Ramos (cell line): ENCODE results near the gene RAD52.

Experiments used
- in situ Hi-C: fragments of 300-500 bp; cut with MboI; formaldehyde crosslinking; loops from one replicate; pipeline ENCODE4 v1.14.3; 2022; ENCODE audit warnings: low sequenced_read_pairs; ENCODE audit not compliant: unreplicated experiment

RAD52 gene

DNA sequence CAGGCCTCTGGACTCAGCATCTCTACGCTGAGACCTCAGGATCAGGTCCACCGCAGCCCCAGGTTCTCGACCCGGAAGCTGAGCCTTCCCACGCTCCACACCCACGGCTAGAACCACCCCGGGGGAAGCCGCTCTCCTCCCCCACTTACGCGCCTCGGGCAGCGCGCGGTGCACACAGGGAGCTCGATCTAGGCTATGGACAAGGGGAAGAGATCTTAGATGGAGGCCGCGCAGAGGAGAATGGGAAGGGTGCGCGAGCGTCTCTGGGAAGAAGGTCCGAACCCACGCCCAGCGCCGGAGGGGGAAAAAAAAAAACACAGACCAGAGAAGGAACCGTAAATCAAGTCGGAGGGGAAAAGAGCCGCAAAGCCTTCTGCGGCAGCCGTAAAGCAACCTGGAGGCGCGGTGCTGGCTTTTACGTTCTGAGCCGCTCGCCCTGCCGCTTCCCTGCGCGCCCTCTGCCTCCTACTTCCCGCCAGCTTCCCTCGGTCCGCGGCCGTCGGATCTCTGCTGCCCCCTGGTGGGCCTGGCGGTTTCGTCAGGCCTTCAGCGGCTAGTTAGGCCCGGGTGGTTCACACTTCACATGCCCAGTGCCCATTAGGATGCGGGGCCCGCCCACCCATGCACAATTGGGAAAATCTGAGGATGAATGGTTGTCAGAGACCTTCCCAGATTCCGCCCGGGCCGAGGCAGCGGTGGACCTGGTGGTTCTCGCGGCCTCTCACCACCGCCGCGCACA lies at the start of gene RAD52:
RAD52 (minus strand) TSS at position 242 of the 739 bp plus-strand sequence. CDS start 16,636 bp downstream, outside the sequence.
- in situ Hi-C loops, result loop anchor here (10.0 kb wide), 1 partner anchor 375 kb away; no protein-coding TSS in a partner anchor

DNA sequence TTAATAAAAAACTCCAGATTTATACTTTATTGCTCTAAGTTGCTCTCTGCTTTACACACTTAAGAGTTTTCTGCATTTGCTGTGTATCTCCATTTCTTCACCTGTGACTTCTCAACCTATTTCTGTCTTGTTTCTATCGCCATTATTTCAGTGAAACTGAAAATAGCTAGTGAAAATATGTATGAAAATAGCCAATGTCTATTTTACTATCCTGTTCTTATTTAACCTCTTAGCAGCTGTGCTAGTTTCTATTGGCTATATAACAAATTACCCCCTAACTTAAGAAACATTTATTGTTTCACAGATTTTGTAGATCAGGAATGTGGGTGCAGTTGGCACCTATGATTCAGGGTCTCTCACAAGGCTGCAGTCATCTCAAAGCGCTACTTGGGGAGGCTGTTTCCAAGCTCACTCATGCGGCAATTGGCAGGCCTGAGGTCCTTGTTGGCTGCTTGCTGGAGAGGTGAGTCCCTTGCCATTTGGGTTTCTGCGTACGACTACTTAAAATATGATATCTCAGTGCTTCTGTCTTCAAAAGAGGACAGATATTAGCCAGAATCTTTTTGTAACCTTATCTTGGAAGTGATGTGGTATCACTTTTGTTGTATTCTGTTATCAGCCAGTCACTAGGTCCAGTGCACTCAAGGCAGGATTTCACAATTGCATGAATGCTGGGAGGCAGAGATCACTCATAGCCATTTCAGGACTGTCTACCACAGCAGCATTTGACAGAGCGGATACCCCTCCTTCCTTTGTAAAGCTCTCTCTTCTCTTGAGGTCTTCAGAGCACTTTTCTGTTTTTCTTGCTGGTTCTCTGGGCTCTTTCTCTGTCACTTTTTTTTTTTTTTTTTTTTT lies 48.8 kb upstream of the RAD52 start:
- in situ Hi-C loops, result no loop called here

DNA sequence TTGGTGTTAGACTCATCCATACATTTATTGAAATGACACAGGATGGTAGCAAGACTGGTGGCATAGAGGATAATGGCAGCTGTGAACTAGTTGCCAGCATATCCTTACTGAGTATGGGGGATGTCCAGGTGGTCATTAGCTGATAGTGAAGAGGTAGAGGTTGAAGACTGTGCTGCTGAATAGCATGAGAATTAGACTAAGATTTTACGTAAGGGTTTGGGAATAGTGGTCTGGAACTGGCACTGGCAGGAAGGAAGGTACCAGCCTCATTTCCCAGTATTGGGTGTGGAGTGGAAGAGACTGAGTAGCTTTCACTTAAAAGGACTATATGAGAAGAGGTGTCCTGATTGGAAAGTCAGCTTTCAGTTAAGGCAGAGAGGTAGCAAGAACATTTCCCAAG lies 48.0 kb upstream of the RAD52 start:
- in situ Hi-C loops, result no loop called here

DNA sequence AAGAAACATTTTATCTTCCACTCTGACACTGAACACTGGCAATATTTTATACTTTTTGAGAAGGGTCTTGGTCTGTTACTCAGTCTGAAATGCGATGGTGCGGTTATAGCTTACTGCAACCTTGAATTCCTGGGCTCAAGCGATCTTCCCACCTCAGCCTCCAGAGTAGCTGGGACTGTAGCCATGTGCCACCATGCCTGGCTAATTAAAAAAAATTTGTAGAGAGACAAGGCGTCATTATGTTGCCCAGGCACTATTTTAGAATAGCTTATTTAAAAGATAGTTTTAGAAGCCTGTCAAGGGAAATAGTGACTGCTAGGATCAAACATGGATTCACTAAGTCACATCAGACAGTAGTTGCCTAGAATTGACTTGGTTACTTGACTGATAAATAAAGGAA lies 47.4 kb upstream of the RAD52 start:
- in situ Hi-C loops, result no loop called here

DNA sequence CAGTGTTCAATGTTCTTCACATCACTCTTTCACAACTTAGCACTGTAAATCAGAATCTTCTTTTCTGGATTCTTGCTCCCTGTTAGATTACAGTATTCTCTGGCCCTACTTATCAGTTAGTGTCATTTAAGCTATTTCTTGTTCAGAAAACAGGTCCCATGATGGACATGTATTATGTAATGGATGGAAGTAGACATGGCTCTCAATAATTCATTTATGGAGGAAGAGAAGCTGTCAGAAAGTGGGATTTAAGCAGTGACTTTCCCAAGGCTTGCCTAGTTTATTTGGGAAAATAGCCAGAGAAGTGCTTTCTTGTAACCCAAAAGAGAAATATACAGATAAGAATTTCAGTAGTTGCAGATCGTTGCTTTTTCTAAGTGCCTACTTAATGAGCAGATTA lies 43.2 kb upstream of the RAD52 start:
- in situ Hi-C loops, result no loop called here

DNA sequence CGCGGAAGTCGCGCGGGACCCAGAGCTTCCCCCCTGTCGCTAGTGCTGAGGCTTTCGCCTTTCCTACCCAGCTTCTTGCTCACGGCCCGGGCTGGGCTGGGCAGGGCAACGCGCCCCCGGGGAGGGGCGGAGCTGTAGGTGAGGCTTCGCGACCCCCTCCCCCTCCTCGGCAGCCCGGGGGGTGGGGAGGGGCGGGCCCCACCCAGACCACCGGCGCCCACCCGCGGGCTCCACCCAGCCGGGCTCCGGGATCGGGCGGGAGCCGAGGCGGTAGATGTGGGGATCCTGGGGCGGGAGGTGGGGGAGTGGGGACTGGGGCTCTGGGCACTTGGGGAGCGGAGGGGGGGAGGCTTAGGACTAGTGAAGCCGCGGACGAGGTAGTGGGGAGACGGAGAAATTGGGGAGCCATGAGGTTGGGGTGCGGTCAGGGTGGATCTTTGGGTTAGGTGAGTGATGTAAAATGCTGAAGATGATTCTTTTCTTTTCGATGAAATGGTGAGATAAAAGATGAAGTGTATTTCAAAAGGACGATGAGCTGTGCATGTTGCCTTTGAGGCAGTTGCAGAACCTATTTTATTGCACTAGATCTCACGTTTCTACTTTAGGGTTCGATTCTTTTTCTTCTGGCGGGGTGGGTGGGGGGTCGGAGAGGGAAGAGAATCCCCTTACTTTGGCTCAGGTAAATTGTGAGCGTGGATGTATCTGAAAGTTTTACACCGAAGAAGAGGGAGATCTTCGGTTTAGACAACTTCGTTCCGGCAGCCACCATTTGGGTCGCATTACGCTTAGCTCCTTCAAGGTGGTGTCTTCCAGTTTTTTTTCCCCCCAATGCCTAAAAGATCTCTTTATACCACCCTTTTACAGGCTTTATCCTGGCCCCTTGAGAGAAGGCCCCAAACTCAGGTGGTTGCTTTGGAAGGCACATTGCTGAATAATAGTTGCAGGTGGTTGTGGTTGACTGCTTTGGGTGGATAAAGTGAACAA lies 42.1 kb upstream of the RAD52 start:
- in situ Hi-C loops, result no loop called here

DNA sequence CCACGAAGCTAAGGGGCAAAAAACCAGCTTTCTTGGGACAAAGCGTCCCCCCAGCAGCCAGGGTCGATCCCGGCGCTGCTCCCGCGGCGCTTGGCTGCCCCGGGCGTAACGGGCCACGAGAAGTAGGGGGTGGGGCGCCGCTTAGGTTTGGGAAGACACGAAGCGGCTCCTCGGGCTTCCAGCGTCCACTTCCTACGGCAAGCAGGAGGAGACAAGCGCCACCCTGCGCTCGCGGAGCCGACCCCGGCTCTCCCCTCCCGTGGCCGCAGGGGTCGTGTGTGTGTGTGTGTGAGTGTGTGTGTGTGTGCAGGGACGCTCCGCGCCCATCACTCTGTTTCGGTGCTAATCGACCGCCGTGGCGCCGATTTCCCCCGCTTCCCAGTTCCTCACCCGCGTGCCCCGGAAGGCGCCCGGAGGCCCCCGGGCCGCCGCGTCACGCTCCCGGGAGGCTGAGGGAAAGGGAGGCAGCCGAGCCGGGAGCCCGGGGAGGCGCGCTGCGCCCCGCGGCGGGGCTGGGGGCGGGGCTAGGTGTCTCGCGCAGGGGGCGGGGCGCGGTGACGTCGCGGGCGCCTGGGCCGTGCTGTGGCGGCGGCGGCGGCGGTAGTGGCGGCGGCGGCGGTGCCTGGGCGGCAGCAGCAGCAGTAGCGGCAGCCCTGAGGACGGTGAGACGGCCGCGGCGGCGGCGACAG lies 41.3 kb upstream of the RAD52 start, which contains the start of gene ERC1:
ERC1 (plus strand) TSS at position 563 of the 689 bp plus-strand sequence. CDS start 36,681 bp downstream, outside the sequence.
- in situ Hi-C loops, result no loop called here

DNA sequence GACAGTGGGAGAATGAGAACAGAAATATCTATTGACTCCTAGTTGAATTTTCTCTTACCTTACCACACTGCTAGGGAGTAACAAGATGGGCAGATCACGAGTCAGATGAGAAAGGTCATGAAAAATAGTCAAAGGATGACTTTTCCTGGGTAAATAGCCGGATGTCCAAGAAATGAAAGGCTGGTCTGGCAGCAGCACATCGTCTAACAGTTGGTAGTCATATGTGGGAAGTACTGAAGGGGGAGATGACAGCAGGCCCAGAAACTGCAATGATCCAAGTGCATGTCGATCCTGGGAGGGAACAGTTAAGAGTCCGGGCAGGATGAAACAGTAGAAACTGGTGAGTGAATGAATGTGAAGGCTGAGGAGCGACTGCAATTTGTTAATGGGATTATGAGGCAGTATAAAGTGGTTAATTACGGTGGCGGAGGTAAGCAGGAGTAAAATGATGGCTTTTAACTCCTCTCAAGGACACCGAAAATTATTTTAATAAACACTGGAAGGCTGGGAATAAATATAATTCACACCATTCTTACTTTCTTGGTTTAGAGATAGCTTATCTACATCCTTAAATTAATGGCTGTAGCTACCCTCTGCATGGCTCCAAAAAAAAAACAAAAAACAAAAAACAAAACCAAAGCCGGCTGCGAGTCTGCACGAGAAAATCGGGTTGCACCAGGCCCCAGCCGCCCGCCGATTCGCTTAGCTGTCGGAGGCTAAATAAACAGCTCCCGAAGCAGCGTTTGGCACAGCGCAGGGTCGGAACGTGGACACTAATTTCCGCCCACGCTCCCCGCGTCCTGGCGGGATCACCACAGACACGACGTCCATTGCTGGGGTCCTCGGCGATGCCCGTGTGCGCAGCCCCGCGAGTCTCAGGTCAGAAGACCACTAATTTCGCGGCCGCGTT lies 40.5 kb upstream of the RAD52 start:
- in situ Hi-C loops, result no loop called here

DNA sequence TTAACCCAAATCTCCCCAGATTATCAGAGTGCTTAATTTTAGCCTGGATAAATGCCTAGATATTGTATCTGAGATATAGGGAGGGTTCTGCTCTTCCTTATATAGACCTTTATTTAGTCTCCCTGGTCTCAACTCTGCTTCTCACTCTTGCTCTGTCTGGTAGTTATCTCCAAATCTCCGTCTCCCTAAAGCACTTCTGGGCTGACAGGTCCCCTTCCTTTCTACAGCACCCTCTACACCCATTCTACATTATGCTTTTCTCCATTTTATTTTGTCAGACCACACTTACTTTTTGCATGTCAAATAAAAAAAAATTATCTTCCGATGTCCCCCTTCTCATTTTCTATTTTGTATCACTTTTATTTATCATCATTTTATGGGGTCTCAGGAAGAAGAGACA lies 39.6 kb upstream of the RAD52 start:
- in situ Hi-C loops, result no loop called here

DNA sequence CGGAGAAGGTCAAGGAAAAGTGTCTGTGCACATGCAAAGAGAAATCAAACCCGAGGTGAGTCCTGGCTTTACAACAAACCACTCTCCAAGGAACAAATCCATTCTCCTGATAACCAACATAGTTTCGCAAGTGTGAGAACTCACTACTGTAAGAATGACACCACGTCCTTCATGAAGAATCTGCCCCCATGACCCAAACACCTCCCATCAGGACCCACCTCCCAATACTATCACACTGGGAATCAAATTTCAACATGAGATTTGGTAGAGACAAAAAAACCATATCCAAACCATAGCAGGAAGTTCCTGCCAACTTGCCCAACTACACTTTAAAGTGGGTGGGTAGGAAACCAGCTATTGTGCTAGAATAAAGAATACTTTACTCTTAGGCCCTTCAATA lies 39.2 kb upstream of the RAD52 start:
- in situ Hi-C loops, result no loop called here

DNA sequence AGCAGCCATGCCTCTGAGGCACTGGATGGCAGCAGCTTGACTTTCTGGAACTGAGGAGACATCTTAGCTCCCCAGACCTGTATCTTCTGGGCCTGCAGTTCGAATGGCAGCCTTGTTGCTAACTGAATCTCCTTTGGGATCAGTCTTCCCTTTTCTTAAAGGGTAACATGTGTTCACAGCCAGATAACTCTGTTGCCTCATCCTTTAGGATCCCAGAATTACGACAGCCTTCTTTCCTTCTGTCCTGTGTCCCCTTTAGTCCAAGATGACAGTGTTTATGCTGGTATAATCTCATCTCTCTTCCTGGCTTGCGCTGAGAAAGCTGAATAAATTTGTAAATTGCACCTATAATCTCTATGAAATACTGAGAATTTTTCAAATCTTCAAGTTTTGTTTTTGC lies 32.5 kb upstream of the RAD52 start:
- in situ Hi-C loops, result no loop called here

DNA sequence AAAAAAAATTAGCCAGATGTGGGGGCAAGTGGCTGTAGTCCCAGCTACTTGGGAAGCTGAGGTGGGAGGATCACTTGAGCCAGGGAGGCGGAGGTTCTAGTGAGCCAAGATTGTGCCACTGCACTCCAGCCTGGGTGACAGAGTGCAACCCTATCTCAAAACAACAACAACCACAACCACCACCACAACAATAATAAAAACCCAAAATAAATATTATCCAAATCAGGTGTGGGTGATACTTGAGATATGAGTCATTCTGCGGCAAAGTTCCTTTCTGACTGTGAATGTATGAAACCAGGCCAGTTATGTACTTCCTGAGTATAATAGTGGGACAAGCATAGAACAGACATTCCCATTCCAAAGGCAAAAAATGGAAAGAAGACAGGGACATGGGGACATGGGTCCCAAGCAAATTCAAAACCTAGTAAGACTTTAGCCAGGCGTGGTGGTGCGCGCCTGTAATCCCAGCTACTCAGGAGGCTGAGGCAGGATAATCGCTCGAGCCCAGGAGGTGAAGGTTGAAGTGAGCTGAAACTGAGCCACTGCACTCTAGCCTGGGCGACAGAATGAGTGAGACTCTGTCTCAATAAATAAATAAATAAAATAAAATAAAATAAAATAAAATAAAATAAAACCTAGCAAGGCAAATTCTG lies 31.8 kb upstream of the RAD52 start:
- in situ Hi-C loops, result no loop called here

DNA sequence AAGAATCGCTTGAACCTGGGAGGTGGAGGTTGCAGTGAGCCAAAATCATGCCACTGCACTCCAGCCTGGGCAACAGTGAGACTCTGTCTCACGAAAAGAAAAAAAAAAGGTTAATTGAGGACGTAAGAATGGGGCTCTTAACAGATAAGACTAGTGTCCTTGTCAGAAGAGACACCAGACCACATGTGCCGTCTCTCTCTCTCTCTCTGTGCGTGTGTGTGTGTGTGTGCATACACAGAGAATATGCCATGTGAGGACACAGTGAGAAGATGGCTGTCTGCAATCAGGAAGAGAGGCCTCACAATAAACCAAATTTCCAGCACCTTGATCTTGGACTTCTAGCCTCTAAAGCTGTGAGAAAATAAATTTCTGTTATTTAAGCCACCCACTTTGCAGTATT lies 29.9 kb upstream of the RAD52 start:
- in situ Hi-C loops, result no loop called here

DNA sequence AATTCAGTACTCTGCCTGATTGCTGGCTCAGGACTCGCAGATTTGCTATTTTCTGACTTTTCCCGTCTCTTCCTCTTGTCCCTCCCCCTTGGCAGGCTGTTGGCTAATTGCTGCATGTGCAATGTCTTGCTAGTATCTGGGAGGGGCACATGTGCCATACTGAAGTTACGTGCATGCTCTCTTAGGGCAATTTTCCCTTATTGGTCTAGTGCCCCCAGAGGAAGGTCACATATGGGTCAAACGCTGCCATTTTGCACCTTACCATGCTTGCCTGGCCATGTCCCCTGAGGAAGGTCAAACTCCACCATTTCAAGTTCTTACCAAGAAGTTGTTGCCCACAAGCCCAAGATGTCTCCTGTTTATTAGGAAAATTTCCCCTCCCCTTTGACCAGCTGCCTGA lies 27.7 kb upstream of the RAD52 start:
- in situ Hi-C loops, result no loop called here

DNA sequence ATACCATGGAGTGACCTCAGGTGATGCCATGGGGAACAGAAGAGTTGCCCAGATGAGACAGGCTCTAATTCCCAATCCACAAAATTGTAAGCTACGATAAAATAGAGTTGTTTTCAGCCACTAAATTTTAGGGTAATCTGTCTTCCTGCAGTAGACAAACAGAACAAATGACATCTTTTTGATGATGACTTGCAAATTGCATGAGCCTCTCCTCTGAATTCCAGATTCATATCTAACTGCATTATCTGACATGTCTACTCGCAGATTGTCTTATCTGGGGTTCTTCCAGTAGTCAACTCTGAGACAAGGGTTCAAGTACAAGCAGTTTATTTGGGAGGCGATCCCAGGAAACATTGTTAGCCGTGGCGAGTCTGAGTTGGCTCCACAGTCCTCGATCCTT lies 27.1 kb upstream of the RAD52 start:
- in situ Hi-C loops, result no loop called here

DNA sequence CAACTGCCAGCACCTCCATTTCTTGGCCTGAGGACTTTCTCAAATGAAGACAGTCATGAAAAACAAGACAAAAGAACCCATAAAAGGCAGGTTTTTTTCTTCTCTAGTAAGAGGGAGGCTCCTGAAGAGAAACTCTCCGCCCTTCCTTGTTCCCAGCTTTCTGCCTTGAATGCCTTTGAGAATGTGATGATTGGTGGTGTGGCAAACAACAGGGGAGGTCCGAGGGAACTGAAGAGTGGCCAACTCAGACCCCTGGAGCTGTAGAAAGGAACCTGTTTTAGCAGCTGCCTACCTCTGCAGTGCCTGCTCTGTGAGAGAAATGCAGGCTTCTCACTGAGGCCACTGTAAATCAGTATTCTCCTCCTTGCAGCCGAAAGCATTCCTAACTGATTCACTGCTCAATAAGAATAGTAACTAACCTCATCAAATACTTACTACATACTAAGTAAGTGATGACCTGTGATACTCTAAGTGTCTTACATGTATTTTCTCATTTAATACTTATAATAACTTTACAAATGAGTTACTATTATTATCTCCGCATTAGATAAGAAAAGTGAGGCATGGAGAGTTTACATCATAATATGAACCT lies 24.9 kb upstream of the RAD52 start:
- in situ Hi-C loops, result no loop called here

DNA sequence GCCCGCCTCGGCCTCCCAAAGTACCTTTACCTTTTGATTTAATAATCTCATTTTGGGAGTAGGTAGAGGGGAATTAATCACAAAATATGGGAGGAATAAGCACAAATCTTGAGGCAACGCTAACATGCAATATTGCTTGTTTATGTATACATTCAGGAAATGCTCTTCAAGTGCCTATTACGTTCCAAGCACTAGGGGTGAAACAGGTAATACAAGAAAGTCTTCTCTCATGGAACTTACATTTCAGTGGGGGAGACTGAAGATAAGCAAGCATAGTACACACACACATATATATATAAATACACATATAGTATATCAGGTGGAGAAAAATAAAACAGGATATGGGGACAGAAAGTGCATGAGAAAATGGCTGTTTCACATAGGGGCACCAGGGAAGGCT lies 22.5 kb upstream of the RAD52 start:
- in situ Hi-C loops, result no loop called here

DNA sequence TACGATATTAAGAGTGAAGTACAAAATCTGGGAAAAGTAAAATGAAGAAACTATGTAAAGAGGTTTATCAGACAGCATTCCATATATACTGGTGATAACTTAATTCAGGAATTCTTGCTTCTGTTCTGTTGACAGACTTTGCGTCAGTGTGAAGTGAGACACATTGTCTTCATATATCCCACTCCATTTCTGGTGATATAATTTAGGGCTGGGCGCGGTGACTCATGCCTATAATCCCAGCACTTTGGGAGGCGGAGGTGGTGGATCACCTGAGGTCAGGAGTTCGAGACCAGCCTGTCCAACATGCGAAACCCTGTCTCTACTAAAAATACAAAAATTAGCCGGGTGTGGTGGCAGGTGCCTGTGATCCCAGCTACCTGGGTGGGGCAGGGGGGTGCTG lies 20.3 kb upstream of the RAD52 start:
- in situ Hi-C loops, result no loop called here
